ENCODE results near the gene FAM117A.
"Not testable (repeated sequence)": the region's sequence is repeated elsewhere in the genome, so short reads cannot be mapped to it uniquely, and the experiment has no call there.

The FAM117A gene

GRCh38 chr17:49741009-49741691 lies 22.8 kb downstream of the FAM117A start:
- no peak for DNase-seq (ENCODE audit: low spot score)

GRCh38 chr17:49739641-49740271 lies 24.2 kb downstream of the FAM117A start:
- peak; percentile 31 for DNase-seq (ENCODE audit: low spot score)

DNA sequence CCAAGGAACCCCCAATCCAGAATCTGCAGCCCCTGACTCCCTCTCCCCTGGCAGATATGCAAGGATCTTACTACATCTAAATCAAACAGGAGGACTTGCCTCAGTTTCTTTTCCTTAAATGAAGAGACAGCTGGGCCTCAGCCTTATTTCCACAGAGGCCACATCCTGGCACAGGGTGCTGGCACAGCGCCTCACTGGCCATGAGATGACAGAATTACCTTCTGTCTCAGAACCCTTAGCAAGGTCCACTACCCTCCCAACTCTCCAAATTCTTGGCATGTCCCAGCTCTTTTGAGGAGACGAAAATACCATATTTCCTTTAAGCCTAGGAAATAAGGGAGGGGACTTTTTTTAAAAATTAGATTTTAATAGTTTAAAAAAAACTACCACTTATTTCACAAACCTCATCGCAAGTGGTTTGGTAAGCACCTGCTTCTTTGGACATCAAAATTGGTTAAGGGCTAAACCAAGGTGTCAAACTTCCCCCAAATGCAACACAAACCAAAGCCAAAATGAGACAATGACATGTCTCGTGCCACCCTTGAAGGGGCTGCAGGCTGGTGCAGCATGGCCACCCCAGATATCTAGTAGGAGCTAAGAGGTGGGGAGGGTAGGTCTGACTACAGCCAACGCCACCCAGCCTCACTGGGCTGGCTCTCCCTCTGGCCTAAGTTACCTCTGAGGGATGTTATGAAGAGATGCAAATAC lies 25.3 kb downstream of the FAM117A start:
- DNase-seq (ENCODE audit: low spot score), result no peak

GRCh38 chr17:49734515-49735490 lies 29.1 kb downstream of the FAM117A start:
- no peak for DNase-seq (ENCODE audit: low spot score)

GRCh38 chr17:49731435-49731831 lies 32.5 kb downstream of the FAM117A start:
- DNase-seq (ENCODE audit: low spot score), result no peak

- DNase-seq (ENCODE audit: low spot score), result no peak
These were observed 33.0 kb downstream of the FAM117A start for GRCh38 chr17:49730785-49731434.

DNA sequence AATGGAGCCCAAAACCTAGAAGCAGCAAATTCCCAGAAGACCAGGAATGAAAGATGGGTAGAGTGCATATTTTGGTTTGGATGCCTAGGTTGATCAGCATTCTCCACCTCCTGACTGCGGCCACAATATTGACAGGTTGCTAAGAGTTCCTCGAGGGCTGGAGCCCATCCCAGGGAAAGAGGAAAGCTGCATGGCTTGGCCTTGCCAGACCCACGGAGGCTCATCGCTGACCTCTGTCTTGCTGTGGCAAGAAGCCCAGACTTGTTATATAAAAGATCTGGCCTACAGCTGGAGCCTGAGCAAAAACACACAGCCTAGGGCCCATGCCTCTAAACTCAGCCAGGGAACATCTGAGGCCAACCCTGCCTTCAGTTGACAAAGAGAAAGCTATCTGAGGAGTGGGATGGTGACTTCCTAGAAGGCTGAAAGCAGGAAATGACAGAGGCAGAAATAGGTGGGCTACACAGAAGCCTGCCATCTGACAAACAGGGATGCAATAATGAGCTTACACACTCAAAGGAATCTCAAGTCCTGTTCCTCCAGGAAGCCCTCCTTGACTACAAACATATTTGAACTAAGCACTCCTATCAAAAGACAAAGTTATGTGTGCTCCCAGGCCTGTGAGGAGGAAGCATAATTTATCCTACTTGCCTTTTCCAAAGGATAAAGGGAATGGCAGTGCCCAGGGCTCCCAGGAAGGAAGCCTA lies 33.7 kb downstream of the FAM117A start:
- peak; percentile 75 for DNase-seq (ENCODE audit: low spot score)

- no peak for DNase-seq (ENCODE audit: low spot score)
These were observed 34.9 kb downstream of the FAM117A start for GRCh38 chr17:49729069-49729468.

DNA sequence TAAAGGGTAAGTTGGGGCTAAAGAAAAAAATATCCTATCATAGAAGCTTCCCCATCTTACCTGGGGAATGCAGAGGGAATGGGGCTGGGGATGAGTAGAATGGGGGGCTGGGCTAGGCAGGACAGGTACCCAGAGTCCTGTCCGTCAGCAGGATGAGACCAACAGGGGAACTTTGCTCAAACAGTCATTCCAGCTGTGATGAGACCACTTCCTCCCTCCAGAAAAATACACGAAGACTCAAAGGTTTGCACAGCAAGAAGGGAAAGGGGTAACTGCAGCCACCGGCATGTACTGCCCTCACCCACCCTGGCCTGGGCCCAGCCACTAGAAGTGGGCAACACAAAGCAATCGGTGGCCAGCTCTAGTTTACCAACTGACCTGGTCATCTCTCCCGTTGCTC lies 35.5 kb downstream of the FAM117A start:
- DNase-seq (ENCODE audit: low spot score), result no peak

- no peak for DNase-seq (ENCODE audit: low spot score)
These were observed 36.6 kb downstream of the FAM117A start for GRCh38 chr17:49727380-49727779.

GRCh38 chr17:49725452-49726130 lies 38.3 kb downstream of the FAM117A start:
- DNase-seq (ENCODE audit: low spot score), result no peak

- DNase-seq (ENCODE audit: low spot score), result not testable (repeated sequence)
These were observed 39.4 kb downstream of the FAM117A start for GRCh38 chr17:49724552-49724951.

DNA sequence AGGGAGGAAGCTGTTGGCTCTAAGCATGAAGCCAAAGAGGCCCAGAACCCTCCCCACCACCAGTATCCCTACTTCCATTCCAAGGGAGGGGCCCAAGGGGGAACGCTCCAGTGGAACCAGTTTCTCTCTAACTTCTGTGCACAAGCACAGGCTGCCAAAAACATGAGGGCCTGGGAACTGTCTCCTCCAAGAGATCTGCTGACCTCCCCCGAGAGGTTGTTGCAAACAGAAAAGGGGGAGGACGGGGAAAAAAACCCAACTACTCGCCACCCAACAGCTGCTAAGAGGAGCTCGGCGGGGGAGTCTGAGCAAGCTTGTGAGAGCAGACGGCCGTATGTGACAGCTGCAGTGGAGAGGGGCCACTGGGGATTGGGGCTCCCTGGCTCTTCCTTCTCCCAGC lies 40.5 kb downstream of the FAM117A start:
- peak; percentile 29 for DNase-seq (ENCODE audit: low spot score)

DNA sequence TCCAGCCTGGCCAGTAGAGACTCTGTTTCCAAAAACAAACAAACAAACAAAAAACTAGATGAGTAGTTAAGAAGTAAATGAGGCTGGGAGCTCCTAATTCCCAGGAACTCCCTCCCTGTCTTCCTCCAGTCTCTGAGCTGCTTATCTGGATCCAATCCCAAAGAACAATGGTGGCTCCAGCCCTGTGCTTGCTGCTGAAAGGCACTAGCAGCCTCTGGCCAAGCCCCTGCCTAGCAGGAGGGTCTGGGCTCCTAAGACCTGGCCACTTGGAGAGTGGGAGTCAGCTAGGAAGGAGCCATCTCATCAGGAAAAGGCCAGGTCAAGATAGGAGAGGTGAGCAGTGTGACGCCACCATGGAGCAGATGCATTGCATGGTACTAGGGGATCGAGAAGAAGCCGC lies 41.9 kb downstream of the FAM117A start:
- DNase-seq (ENCODE audit: low spot score), result no peak

DNA sequence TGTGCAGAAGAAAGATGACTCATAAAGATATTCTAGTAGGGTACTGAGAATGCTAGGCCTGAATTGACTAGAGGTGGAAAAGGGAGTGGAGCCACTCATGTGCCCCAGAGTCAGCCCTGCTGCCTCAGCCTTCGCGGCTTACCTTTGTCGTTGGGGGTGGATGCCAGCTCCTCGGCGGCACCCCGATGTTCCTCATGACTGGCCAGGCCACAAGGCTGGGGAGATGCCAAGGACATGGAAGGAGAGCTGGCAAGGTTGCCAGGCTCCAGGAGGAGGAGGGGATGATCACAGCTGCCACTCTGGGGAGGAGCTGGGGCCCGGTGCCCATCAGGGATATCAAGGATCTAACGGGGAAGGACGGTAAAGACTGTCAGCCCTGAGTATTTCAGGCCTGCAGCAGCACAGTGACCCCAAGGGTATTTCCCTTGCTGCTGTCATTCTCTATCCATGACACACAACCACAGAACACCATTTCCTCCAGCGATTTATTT lies 46.5 kb downstream of the FAM117A start:
- DNase-seq (ENCODE audit: low spot score), result no peak

DNA sequence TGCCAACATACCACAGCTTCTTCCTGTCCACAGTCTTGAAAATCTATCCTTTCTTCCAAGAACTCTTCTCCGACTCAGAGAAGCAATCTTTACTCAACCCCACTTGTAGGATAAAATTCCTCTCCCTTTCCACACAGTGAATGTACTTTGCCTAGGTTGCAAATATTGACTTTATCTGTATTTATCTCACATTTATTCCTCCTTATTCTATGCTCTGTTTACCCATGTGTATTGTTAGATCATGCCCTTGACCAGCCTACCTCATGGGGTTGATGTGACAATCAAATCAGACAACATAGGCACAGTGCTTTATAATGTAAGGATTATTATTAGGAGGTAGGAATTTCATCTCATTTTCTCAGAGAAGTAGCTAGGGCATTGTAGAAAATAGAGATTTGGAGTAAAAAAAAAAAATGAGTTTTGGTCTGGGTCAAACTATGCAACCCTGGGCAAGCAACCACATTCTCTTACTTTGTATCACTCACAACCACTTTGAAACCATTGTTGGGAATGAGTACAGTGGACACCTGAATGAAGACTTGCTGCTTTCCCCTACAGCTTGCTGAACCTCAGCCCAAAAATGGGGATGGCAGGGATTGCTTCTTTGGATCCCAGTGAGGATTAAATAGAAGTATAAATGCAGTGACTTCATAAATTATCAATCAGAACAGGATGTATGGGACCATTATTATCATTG lies 47.1 kb downstream of the FAM117A start:
- no peak for DNase-seq (ENCODE audit: low spot score)

DNA sequence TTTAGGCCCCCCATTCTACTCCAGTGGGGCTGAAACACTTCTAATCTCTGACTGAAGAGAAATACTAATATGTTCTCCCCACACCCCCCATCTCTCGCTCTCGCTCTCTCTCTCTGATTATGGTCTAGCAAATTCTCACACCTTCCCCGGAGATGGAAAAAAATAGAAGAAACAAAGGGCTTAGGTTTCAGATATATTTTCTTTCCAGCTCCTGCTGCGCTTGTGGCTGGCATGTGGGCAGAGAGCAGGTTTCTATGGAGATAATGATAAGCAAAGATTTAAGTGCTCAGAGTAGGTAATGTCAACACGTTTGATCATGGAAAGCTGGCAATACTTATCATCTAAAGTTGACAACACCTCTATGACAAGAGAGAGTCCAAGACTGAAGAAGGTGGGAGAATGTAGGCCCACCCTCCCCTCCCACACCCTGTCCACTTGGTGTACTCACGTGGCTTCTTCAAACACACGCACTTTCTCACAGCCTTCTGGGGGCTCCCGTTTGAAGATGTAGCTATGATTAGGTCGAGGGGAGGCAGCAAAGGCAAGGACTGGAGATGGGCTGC lies 48.1 kb downstream of the FAM117A start:
- no peak for DNase-seq (ENCODE audit: low spot score)

- no peak for DNase-seq (ENCODE audit: low spot score)
These were observed 48.7 kb downstream of the FAM117A start for GRCh38 chr17:49715216-49715615.

GRCh38 chr17:49708515-49709183 lies 55.3 kb downstream of the FAM117A start:
- peak; percentile 17 for DNase-seq (ENCODE audit: low spot score)
